Measurements from ENCODE around the gene MATN4. TPM values are rescaled to one million over a fixed set of nuclear protein-coding genes. Genes with fewer than 3 reads are reported as not detected.

Gene MATN4
- total and polyA plus RNA-seq, 2 donors (not counting 1 experiment from before 2014, with no cell fraction given), result not detected

DNA sequence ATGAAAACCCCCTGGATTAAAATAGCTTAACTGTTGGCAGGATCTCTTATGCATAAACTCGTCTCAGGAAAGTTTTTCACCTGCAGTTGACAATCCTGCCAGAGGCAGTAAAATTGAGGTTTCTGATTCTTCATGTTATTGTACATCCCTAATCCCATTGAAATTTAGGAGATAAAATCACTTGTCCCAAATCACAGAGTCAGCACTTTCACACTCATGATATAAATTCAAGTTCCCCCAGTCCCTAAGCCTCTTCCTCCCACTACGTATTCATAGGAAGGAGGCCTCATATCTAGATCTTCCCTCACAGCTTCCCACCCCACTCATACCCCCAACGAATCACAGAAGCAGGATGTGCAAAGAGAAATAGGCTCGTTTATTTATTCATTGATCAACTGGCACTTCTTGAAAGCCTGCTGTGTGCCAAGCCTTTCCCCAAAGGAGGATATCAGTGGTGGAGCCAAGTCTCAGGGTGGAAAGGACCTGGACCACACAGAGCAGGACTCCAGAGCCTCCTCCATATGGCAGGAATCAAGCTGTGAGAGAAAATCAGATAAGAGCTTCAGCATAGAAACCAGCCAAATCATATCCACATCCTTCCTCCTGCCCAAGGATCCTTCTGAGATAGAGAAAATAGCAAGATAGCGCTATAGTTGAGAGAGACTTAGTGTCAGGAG is 56.1 kb downstream of the MATN4 start:
- H3K36me3 ChIP-seq (replicated peaks in 1 of 2; ENCODE audit: control extremely low read depth in 1 of 2, control insufficient read depth in 1 of 2, extremely low read depth in 1 of 2, insufficient read depth in 2 of 2, low read length in 1 of 2), result no peaks in the 10 kb centered on the region
- no peaks in the 10 kb centered on the region for H3K4me1 ChIP-seq (ENCODE audit: control insufficient read depth in 2 of 2, insufficient read depth in 2 of 2, low read length in 2 of 2)
- no peaks in the 10 kb centered on the region for H4K20me1 ChIP-seq (ENCODE audit: control insufficient read depth, insufficient read depth, low read length, poor library complexity, severe bottlenecking)
- no peak overlapping the region for H3K4me3 ChIP-seq (ENCODE audit: control extremely low read depth in 1 of 5, extremely low read depth in 1 of 5, insufficient read depth in 1 of 5, low read depth in 2 of 5, low read length in 4 of 5)
- H3K4me1 Mint-ChIP-seq, result no peaks in the 10 kb centered on the region
- ChIA-PET CTCF (no interaction called here), POLR2A (no interaction called here)
- TF ChIP-seq EZH2 (IDR thresholded peaks at IDR 0.05; ENCODE audit: borderline replicate concordance, insufficient read depth, low read depth, low read length, poor library complexity, severe bottlenecking), result no peak
- TF ChIP-seq, protein P1, sequence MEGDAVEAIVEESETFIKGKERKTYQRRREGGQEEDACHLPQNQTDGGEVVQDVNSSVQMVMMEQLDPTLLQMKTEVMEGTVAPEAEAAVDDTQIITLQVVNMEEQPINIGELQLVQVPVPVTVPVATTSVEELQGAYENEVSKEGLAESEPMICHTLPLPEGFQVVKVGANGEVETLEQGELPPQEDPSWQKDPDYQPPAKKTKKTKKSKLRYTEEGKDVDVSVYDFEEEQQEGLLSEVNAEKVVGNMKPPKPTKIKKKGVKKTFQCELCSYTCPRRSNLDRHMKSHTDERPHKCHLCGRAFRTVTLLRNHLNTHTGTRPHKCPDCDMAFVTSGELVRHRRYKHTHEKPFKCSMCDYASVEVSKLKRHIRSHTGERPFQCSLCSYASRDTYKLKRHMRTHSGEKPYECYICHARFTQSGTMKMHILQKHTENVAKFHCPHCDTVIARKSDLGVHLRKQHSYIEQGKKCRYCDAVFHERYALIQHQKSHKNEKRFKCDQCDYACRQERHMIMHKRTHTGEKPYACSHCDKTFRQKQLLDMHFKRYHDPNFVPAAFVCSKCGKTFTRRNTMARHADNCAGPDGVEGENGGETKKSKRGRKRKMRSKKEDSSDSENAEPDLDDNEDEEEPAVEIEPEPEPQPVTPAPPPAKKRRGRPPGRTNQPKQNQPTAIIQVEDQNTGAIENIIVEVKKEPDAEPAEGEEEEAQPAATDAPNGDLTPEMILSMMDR (IDR thresholded peaks at IDR 0.05), result no peak
- ATAC-seq (ENCODE audit: low read depth) (no peak), DNase-seq (no peak)
- no peaks in the 10 kb centered on the region for H3K79me2 ChIP-seq (ENCODE audit: control insufficient read depth, insufficient read depth, low read length)
- H3K27ac Mint-ChIP-seq, result no peak overlapping the region
- H3K4me2 ChIP-seq (replicated peaks; ENCODE audit: low read depth, low read length, poor library complexity, severe bottlenecking), result no peak overlapping the region
- H3K27me3 Mint-ChIP-seq, result peaks cover 68% of the 10 kb centered on the region
- H2AFZ ChIP-seq (ENCODE audit: insufficient read depth, low read depth, low read length, poor library complexity, severe bottlenecking), result no peak overlapping the region
- no peak overlapping the region for H3K9ac ChIP-seq (ENCODE audit: low read length)
- H3K9me3 ChIP-seq (ENCODE audit: control extremely low read depth in 1 of 3, control insufficient read depth in 2 of 3, insufficient read depth in 1 of 3, low read length in 2 of 3), result no peaks in the 10 kb centered on the region
- H3K4me3 Mint-ChIP-seq, result no peak overlapping the region
- intact Hi-C loops (cut with micrococcal nuclease), result no loop called here
- no CpG with 5 or more reads among the region's 5 CpGs for WGBS (ENCODE audit: insufficient coverage)
- no peak overlapping the region for H3K27ac ChIP-seq (ENCODE audit: low read length in 2 of 2)
- H3K9me3 Mint-ChIP-seq (ENCODE audit: insufficient read depth), result no peaks in the 10 kb centered on the region
- H3K27me3 ChIP-seq (replicated peaks in 1 of 4; ENCODE audit: control extremely low read depth in 1 of 4, control insufficient read depth in 3 of 4, insufficient read depth in 4 of 4, low read length in 3 of 4), result peaks cover 0 to 37% (median 15%) of the 10 kb centered on the region in 4 experiments

DNA sequence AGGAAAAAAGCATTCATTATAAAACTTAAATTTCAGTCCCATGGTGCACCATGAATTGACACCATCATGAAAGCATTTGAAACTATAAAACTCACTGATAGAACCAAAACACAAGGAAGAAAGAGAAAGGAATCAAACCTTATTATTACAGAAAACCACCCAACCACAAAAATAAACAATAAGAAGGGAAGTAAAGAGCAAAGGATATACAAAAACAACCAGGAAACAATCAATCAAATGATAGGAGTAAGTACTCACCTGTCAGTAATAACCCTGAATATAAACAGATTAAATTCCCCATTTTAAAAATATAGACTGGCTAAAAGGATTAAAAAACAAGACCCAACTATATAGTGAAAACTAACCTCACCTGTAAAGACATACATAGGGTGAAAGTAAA is 59.5 kb downstream of the MATN4 start:
- Histone ChIP-seq H3K4me1 (ENCODE audit: control insufficient read depth in 2 of 2, insufficient read depth in 2 of 2, low read length in 2 of 2) (no peaks in the 10 kb centered on the region), H3K4me2 (replicated peaks; ENCODE audit: low read depth, low read length, poor library complexity, severe bottlenecking) (no peak overlapping the region), H3K36me3 (replicated peaks in 1 of 2; ENCODE audit: control extremely low read depth in 1 of 2, control insufficient read depth in 1 of 2, extremely low read depth in 1 of 2, insufficient read depth in 2 of 2, low read length in 1 of 2) (no peaks in the 10 kb centered on the region), H3K9me3 (ENCODE audit: control extremely low read depth in 1 of 3, control insufficient read depth in 2 of 3, insufficient read depth in 1 of 3, low read length in 2 of 3) (no peaks in the 10 kb centered on the region), H3K4me3 (ENCODE audit: control extremely low read depth in 1 of 5, extremely low read depth in 1 of 5, insufficient read depth in 1 of 5, low read depth in 2 of 5, low read length in 4 of 5) (no peak overlapping the region), H3K79me2 (ENCODE audit: control insufficient read depth, insufficient read depth, low read length) (no peaks in the 10 kb centered on the region), H4K20me1 (ENCODE audit: control insufficient read depth, insufficient read depth, low read length, poor library complexity, severe bottlenecking) (no peaks in the 10 kb centered on the region), H2AFZ (ENCODE audit: insufficient read depth, low read depth, low read length, poor library complexity, severe bottlenecking) (no peak overlapping the region), H3K27me3 (replicated peaks in 1 of 4; ENCODE audit: control extremely low read depth in 1 of 4, control insufficient read depth in 3 of 4, insufficient read depth in 4 of 4, low read length in 3 of 4) (peaks cover 0 to 40% (median 18%) of the 10 kb centered on the region in 4 experiments), H3K27ac (ENCODE audit: low read length in 2 of 2) (no peak overlapping the region), H3K9ac (ENCODE audit: low read length) (no peak overlapping the region)
- H3K4me3 Mint-ChIP-seq, result no peak overlapping the region
- peaks cover 75% of the 10 kb centered on the region for H3K27me3 Mint-ChIP-seq
- H3K9me3 Mint-ChIP-seq (ENCODE audit: insufficient read depth), result no peaks in the 10 kb centered on the region
- ATAC-seq (ENCODE audit: low read depth) (no peak), DNase-seq (no peak)
- CTCF ChIA-PET, result no interaction called here
- intact Hi-C loops (cut with micrococcal nuclease), result no loop called here
- TF ChIP-seq, protein P1 (IDR thresholded peaks at IDR 0.05), result no peak
- TF ChIP-seq EZH2 (IDR thresholded peaks at IDR 0.05; ENCODE audit: borderline replicate concordance, insufficient read depth, low read depth, low read length, poor library complexity, severe bottlenecking), result no peak
- H3K4me1 Mint-ChIP-seq, result no peaks in the 10 kb centered on the region
- no peak overlapping the region for H3K27ac Mint-ChIP-seq
- POLR2A ChIA-PET, result no interaction called here
